HepG2 (cell line): ENCODE data around the gene CACNA1G.

ENCODE experiments used
- CTCF ChIP-seq: sonication (generic); formaldehyde crosslinking; IDR thresholded peaks from 2 replicates; pipeline ENCODE4 v1.5.0; 2020; ENCODE audit warnings: mild to moderate bottlenecking, missing genetic modification reagents, moderate library complexity
- E2F5 ChIP-seq: sonication (generic); formaldehyde crosslinking; conservative IDR thresholded peaks from 2 replicates; pipeline ENCODE4 v1.4.0; 2020; ENCODE audit warnings: missing genetic modification reagents
- HNRNPLL ChIP-seq: fragments of 200-400 bp; formaldehyde crosslinking; IDR thresholded peaks from 2 replicates; pipeline ENCODE4 v1.6.1; 2017; ENCODE audit warnings: mild to moderate bottlenecking, low read depth, low read length; ENCODE audit not compliant: poor library complexity, severe bottlenecking
- IRF9 ChIP-seq: sonication (generic); formaldehyde crosslinking; IDR thresholded peaks from 2 replicates; pipeline ENCODE4 v1.8.0; 2022; ENCODE audit warnings: missing genetic modification reagents, mild to moderate bottlenecking, borderline replicate concordance
- MEIS2 ChIP-seq: sonication (generic); formaldehyde crosslinking; IDR thresholded peaks from 2 replicates; pipeline ENCODE4 v1.9.0; 2021; ENCODE audit warnings: mild to moderate bottlenecking, missing genetic modification reagents
- NBN ChIP-seq: fragments of 450-650 bp; conservative IDR thresholded peaks from 2 replicates; pipeline ENCODE4 v1.6.1; 2017
- NFIC ChIP-seq: IDR thresholded peaks from 2 replicates; pipeline ENCODE4 v1.6.1; 2012; ENCODE audit warnings: mild to moderate bottlenecking, low read length, inconsistent platforms
- RXRA ChIP-seq: sonication (generic); formaldehyde crosslinking; IDR thresholded peaks from 2 replicates; pipeline ENCODE4 v1.5.1; 2020; ENCODE audit warnings: missing genetic modification reagents
- ZNF274 ChIP-seq: sonication (generic); formaldehyde crosslinking; IDR thresholded peaks from 2 replicates; pipeline ENCODE4 v1.5.1; 2020; ENCODE audit warnings: mild to moderate bottlenecking, missing genetic modification reagents
- ZNF589 ChIP-seq: sonication (generic); formaldehyde crosslinking; conservative IDR thresholded peaks from 2 replicates; pipeline ENCODE4 v1.8.0; 2022; ENCODE audit warnings: mild to moderate bottlenecking, moderate library complexity, missing genetic modification reagents
- ZNF670 ChIP-seq: sonication (generic); formaldehyde crosslinking; IDR thresholded peaks from 2 replicates; pipeline ENCODE4 v1.8.0; 2022; ENCODE audit warnings: mild to moderate bottlenecking, missing genetic modification reagents, borderline replicate concordance

- peak; percentile 92 for TF ChIP-seq ZNF274 (CRISPR knock-in tag)
- TF ChIP-seq MEIS2 (CRISPR knock-in tag): 0 out of 2 replicates have a peak, but pooled peaks have one; percentile 75
- TF ChIP-seq NBN: no peak
- peak; percentile 48; the same call in 1 of the 2 replicates for TF ChIP-seq IRF9 (CRISPR knock-in tag)
- TF ChIP-seq RXRA (CRISPR knock-in tag): peak; percentile 11; the same call in 1 of the 2 replicates
- peak; percentile 54; the same call in 1 of the 2 replicates for TF ChIP-seq CTCF (CRISPR knock-in tag)
- TF ChIP-seq ZNF670: no peak
- TF ChIP-seq ZNF589 (CRISPR knock-in tag): peak; percentile 48; the same call in 1 of the 2 replicates
- peak; percentile 73 for TF ChIP-seq E2F5 (CRISPR knock-in tag)
- TF ChIP-seq NFIC: no peak
- peak; percentile 69 for TF ChIP-seq HNRNPLL
Measured at GRCh38 chr17:50541716-50542688, 18.5 kb upstream of the CACNA1G start.
